Measurements from ENCODE around the gene AOPEP. TPM values are rescaled to one million over a fixed set of nuclear protein-coding genes. Genes with fewer than 3 reads are reported as not detected.

The AOPEP gene
- total and polyA plus RNA-seq, 2 of the 13 experiments (the other 11 are each of a cell fraction or from before 2014, with no cell fraction given), result 22.2 to 41.6 TPM

DNA sequence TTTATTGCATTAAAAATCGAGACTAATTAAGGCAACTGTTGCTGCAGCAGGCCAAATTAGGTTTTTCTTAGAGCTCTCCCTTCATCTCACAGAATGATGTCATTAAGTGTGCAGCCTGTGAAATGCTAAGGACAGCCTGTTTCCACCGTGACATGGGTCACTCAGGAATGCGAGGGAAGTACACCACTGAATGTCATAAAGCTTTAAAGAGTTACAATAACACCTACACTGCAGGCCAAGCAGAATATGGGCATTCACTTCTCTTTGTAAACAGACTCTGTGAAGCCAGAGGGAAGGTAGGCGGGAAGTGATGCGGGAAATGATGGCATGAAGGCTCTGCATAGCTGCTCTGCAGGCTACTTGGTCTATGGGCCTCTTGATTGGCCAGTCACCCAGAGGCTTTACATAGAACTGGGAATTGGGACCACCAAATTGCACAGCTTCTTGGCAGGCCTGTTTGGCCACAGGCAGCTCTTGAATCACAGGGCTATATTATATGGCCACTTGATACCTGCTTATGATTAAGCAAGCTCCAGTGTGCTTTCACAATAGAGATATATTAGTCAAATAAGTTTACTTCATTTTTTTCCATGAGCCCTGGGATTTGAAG is 28.4 kb upstream of the AOPEP start:
- peaks cover 46% of the 10 kb centered on the region for H3K4me1 ChIP-seq (ENCODE audit: insufficient read depth, low read length)
- ChIA-PET CTCF (ENCODE audit: low intra/inter-chr PET ratio, low total read pairs) (no interaction called here), POLR2A (interaction anchor here (1.1 to 2.2 kb wide), 3 partner anchors 8 to 28 kb away, joined by 3 to 7 read pairs (median 5); partner anchors contain the start of gene AOPEP)
- no peaks in the 10 kb centered on the region for H3K79me2 ChIP-seq (ENCODE audit: insufficient read depth, low read length)
- H3K27me3 ChIP-seq (ENCODE audit: control insufficient read depth in 1 of 2, insufficient read depth in 2 of 2, low read length in 2 of 2), result no peaks in the 10 kb centered on the region
- BruUV-seq (replicated peaks), result no TSS peak
- intact Hi-C loops (cut with micrococcal nuclease; ENCODE audit: unreplicated experiment), result no loop called here
- H3K27ac ChIP-seq (ENCODE audit: extremely low read length, insufficient read depth, low read length), result no peak overlapping the region
- WGBS (ENCODE audit: low lambda C conversion rate), result 4% methylated on average over 5 of the region's 5 CpGs
- H4K20me1 ChIP-seq (ENCODE audit: insufficient read depth, low read length), result no peaks in the 10 kb centered on the region
- in situ Hi-C loops (cut with HindIII; ENCODE audit: extremely low pct_ligation_motif_present, low pct_unique_long_range_greater_than_20kb), result no loop called here
- no peaks in the 10 kb centered on the region for H3K36me3 ChIP-seq (replicated peaks in 1 of 2; ENCODE audit: control insufficient read depth in 1 of 2, insufficient read depth in 2 of 2, low read length in 2 of 2)
- DNase-seq (ENCODE audit: low spot score), result peak; percentile 70
- peak overlapping the region; percentile 30; the same call in 1 of the 2 replicates for H3K4me2 ChIP-seq (ENCODE audit: low read depth, low read length)
- no peak overlapping the region for H3K4me3 ChIP-seq (replicated peaks in 1 of 3; ENCODE audit: insufficient read depth in 1 of 3, low read depth in 2 of 3, low read length in 3 of 3)
- H3K9me3 ChIP-seq (ENCODE audit: low read length), result no peaks in the 10 kb centered on the region
- peak overlapping the region; percentile 3 for H2AFZ ChIP-seq (ENCODE audit: low read length)
- FAIRE-seq, result no peak
- peak; percentile 63 for ATAC-seq
- H3K9ac ChIP-seq (ENCODE audit: insufficient read depth, low read depth, low read length), result no peak overlapping the region
- TF ChIP-seq ZBTB21 (CRISPR knock-in tag; IDR thresholded peaks at IDR 0.05), result 0 out of 2 replicates have a peak, but pooled peaks have one; percentile 43
- no peak for TF ChIP-seq KMT2B (CRISPR knock-in tag; IDR thresholded peaks at IDR 0.05)
- TF ChIP-seq, protein P1, sequence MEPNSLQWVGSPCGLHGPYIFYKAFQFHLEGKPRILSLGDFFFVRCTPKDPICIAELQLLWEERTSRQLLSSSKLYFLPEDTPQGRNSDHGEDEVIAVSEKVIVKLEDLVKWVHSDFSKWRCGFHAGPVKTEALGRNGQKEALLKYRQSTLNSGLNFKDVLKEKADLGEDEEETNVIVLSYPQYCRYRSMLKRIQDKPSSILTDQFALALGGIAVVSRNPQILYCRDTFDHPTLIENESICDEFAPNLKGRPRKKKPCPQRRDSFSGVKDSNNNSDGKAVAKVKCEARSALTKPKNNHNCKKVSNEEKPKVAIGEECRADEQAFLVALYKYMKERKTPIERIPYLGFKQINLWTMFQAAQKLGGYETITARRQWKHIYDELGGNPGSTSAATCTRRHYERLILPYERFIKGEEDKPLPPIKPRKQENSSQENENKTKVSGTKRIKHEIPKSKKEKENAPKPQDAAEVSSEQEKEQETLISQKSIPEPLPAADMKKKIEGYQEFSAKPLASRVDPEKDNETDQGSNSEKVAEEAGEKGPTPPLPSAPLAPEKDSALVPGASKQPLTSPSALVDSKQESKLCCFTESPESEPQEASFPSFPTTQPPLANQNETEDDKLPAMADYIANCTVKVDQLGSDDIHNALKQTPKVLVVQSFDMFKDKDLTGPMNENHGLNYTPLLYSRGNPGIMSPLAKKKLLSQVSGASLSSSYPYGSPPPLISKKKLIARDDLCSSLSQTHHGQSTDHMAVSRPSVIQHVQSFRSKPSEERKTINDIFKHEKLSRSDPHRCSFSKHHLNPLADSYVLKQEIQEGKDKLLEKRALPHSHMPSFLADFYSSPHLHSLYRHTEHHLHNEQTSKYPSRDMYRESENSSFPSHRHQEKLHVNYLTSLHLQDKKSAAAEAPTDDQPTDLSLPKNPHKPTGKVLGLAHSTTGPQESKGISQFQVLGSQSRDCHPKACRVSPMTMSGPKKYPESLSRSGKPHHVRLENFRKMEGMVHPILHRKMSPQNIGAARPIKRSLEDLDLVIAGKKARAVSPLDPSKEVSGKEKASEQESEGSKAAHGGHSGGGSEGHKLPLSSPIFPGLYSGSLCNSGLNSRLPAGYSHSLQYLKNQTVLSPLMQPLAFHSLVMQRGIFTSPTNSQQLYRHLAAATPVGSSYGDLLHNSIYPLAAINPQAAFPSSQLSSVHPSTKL (CRISPR knock-in tag; IDR thresholded peaks at IDR 0.05), result peak; percentile 39; the same call in 1 of the 2 replicates
- no peak for TF ChIP-seq ZNF317 (CRISPR knock-in tag; IDR thresholded peaks at IDR 0.05)
- TF ChIP-seq, protein P2, sequence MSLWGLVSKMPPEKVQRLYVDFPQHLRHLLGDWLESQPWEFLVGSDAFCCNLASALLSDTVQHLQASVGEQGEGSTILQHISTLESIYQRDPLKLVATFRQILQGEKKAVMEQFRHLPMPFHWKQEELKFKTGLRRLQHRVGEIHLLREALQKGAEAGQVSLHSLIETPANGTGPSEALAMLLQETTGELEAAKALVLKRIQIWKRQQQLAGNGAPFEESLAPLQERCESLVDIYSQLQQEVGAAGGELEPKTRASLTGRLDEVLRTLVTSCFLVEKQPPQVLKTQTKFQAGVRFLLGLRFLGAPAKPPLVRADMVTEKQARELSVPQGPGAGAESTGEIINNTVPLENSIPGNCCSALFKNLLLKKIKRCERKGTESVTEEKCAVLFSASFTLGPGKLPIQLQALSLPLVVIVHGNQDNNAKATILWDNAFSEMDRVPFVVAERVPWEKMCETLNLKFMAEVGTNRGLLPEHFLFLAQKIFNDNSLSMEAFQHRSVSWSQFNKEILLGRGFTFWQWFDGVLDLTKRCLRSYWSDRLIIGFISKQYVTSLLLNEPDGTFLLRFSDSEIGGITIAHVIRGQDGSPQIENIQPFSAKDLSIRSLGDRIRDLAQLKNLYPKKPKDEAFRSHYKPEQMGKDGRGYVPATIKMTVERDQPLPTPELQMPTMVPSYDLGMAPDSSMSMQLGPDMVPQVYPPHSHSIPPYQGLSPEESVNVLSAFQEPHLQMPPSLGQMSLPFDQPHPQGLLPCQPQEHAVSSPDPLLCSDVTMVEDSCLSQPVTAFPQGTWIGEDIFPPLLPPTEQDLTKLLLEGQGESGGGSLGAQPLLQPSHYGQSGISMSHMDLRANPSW (CRISPR knock-in tag; IDR thresholded peaks at IDR 0.05; ENCODE audit: borderline replicate concordance), result no peak
- TF ChIP-seq KLF6 (CRISPR knock-in tag; IDR thresholded peaks at IDR 0.05), result no peak
- TF ChIP-seq, protein P3, sequence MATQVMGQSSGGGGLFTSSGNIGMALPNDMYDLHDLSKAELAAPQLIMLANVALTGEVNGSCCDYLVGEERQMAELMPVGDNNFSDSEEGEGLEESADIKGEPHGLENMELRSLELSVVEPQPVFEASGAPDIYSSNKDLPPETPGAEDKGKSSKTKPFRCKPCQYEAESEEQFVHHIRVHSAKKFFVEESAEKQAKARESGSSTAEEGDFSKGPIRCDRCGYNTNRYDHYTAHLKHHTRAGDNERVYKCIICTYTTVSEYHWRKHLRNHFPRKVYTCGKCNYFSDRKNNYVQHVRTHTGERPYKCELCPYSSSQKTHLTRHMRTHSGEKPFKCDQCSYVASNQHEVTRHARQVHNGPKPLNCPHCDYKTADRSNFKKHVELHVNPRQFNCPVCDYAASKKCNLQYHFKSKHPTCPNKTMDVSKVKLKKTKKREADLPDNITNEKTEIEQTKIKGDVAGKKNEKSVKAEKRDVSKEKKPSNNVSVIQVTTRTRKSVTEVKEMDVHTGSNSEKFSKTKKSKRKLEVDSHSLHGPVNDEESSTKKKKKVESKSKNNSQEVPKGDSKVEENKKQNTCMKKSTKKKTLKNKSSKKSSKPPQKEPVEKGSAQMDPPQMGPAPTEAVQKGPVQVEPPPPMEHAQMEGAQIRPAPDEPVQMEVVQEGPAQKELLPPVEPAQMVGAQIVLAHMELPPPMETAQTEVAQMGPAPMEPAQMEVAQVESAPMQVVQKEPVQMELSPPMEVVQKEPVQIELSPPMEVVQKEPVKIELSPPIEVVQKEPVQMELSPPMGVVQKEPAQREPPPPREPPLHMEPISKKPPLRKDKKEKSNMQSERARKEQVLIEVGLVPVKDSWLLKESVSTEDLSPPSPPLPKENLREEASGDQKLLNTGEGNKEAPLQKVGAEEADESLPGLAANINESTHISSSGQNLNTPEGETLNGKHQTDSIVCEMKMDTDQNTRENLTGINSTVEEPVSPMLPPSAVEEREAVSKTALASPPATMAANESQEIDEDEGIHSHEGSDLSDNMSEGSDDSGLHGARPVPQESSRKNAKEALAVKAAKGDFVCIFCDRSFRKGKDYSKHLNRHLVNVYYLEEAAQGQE (IDR thresholded peaks at IDR 0.05; ENCODE audit: borderline replicate concordance in 1 of 2, low read depth in 1 of 2, low read length in 2 of 2), result no peak
- TF ChIP-seq ZNF256 (CRISPR knock-in tag; conservative IDR thresholded peaks at IDR 0.05), result no peak
- TF ChIP-seq ZNF383 (CRISPR knock-in tag; IDR thresholded peaks at IDR 0.05; ENCODE audit: borderline replicate concordance), result no peak
- TF ChIP-seq, protein P4, sequence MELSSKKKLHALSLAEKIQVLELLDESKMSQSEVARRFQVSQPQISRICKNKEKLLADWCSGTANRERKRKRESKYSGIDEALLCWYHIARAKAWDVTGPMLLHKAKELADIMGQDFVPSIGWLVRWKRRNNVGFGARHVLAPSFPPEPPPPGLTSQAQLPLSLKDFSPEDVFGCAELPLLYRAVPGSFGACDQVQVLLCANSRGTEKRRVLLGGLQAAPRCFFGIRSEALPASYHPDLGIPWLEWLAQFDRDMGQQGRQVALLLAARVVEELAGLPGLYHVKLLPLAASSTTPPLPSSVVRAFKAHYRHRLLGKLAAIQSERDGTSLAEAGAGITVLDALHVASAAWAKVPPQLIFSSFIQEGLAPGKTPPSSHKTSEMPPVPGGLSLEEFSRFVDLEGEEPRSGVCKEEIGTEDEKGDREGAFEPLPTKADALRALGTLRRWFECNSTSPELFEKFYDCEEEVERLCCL (CRISPR knock-in tag; IDR thresholded peaks at IDR 0.05; ENCODE audit: borderline replicate concordance), result no peak
- peak; percentile 38 for TF ChIP-seq TEAD3 (CRISPR knock-in tag; optimal IDR thresholded peaks at IDR 0.05; ENCODE audit: borderline replicate concordance)
- peak; percentile 24; the same call in 1 of the 2 replicates for TF ChIP-seq GATAD2A (CRISPR knock-in tag; IDR thresholded peaks at IDR 0.05)
